ENCODE measurements around the gene MAPKAPK3.

DNA sequence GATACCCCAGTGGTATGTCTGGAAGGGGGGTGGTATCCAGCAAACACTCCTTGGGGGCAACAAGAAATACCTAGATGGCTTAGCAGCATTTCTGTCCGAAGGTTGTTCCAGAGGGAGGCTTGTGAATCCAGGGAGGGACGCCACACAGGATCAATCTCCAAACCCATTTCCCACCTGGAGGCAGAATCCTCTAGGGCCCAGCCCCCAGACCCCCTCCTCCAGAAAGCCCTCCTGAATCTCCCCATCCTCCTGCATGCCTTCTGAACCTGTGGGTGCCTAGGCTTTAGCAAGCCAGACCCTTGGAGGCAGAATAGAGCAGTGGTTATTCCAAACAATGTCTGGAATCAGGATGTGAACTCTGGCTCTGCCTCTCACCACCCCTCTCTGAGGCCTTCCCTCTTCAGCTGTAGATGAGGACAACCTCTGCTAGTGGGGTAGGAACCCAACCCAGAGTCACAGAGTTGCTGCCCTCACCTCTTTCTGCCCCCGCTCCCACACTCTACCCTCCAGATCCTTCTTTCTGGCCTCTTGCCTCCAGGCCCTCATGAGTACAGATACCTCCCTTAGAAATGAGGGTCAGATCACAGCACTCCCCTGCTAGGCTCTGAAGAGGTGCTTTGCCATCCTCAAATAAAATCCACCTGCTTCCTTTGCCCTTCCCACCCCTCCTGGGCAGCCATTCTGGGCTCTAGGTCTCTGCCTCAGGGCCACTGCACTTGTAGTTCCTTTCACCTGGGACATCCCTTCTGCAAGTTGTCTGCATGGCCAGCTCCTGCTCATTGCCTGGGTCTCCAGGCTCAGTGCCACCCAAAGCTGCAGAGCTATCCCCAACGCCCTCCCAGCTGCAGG is 13.5 kb upstream of the MAPKAPK3 start:
- TF ChIP-seq, protein P1, sequence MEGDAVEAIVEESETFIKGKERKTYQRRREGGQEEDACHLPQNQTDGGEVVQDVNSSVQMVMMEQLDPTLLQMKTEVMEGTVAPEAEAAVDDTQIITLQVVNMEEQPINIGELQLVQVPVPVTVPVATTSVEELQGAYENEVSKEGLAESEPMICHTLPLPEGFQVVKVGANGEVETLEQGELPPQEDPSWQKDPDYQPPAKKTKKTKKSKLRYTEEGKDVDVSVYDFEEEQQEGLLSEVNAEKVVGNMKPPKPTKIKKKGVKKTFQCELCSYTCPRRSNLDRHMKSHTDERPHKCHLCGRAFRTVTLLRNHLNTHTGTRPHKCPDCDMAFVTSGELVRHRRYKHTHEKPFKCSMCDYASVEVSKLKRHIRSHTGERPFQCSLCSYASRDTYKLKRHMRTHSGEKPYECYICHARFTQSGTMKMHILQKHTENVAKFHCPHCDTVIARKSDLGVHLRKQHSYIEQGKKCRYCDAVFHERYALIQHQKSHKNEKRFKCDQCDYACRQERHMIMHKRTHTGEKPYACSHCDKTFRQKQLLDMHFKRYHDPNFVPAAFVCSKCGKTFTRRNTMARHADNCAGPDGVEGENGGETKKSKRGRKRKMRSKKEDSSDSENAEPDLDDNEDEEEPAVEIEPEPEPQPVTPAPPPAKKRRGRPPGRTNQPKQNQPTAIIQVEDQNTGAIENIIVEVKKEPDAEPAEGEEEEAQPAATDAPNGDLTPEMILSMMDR (IDR thresholded peaks at IDR 0.05), result no peak
- TF ChIP-seq POLR2A (IDR thresholded peaks at IDR 0.05), result no peak
- no peak for TF ChIP-seq POLR2AphosphoS5 (IDR thresholded peaks at IDR 0.05; ENCODE audit: insufficient read depth in 1 of 2, low read depth in 1 of 2)

Data from vagina (tissue), 2 donors.